GM11168 (cell line): ENCODE data around the gene CTNNAL1.

ENCODE experiments used
- in situ Hi-C: fragments of 300-500 bp; cut with MboI; formaldehyde crosslinking; loops from one replicate; pipeline ENCODE4 v1.12.0; 2022; ENCODE audit warnings: low sequenced_read_pairs; ENCODE audit not compliant: unreplicated experiment

The CTNNAL1 gene

DNA sequence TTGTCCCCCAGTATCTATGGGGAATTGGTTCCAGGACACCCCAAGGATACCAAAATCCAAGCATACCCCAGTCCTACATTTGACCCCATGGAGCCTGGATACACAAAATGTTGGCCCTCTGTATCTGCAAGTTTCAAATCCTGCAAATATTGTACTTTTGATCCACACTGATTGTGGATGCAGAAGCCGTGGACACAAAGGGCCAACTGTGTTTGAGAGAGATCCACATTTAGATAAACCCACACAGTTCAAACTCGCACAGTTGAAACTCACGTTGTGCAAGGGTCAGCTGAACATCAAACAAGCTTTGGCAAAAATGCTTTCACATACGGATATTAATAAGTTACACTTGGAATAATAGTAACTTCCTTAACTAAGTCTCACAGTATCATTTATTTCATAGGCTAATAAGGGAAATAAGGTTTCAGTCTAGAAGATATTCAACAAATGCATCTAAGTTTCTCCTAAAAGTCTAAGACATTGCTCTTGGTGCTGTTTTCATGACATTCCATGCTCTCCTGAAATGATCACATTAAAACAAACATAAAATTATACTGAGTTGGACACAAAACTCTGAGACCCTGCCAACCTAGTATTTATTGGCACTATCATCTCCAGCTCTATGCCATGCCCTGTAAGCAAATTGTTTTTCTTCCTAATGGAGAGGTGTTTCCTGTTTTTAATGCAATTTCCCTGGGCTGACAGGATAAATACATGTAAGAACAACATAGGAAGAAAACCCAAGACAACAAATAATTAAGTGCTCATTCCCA lies 118.9 kb downstream of the CTNNAL1 start:
- in situ Hi-C loops = no loop called here
